ENCODE data around the gene CHRM1.
"Not testable (repeated sequence)": the region's sequence is repeated elsewhere in the genome, so short reads cannot be mapped to it uniquely, and the experiment has no call there.

Gene CHRM1, protein sequence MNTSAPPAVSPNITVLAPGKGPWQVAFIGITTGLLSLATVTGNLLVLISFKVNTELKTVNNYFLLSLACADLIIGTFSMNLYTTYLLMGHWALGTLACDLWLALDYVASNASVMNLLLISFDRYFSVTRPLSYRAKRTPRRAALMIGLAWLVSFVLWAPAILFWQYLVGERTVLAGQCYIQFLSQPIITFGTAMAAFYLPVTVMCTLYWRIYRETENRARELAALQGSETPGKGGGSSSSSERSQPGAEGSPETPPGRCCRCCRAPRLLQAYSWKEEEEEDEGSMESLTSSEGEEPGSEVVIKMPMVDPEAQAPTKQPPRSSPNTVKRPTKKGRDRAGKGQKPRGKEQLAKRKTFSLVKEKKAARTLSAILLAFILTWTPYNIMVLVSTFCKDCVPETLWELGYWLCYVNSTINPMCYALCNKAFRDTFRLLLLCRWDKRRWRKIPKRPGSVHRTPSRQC

DNA sequence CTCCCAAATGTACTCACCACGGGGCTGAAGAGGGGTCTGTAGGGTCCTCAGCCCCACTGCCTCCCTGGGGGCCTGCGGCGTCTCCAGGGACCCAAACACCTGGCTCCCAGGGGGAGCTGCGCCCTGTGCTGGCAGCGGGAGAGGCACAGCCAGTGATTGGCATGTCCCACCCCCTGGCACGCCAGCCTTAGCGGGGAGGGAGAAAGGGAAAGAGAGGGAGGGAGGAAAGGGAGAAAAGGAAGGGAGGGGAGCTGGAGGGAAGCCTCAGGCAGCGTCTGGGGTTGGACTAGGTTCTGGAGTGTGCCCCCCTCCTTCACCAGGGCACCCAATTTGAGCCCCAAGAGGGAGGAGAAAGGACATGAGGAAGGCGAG, at the start of gene CHRM1:
Gene CHRM1 (minus strand): TSS at position 163 of the 372 bp plus-strand sequence. CDS start 10,263 bp downstream, outside the sequence.
- no peak for DNase-seq

DNA sequence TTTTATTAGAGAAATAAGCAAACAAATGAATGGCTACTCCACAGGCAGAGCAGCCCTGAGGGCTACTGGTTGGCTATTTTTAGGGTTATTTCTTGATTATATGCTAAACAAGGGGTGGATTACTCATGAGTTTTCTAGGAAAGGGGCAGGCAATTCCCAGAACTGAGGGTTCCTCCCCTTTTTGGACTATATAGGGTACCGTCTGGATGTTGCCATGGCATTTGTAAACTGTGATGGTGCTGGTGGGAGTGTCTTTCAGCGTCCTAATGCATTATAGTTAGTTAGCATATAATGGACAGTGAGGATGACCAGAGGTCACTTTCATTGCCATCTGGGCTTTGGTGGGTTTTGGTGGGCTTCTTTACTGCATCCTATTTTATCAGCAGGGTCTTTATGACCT, 44.4 kb upstream of the CHRM1 start:
- DNase-seq = no peak

DNA sequence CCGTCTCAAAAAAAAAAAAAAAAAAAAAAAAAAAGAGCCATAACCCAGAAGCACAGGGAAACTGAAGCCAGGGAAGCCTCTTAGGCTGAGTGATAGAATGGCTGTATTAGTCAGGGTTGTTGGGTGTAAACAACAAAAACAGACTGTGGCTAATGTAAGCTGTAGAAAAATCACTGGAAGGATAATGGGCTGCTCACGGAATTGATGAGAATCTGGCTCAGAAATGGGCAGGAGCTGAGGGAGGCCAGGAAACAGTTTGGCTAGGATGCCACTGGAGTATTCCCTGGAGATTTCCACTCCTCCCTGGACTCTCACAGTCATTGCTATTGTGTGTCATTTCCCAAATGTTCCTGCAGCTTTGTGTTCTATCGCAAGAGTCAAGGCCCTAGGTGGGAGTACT, 41.2 kb upstream of the CHRM1 start:
- DNase-seq = no peak

DNA sequence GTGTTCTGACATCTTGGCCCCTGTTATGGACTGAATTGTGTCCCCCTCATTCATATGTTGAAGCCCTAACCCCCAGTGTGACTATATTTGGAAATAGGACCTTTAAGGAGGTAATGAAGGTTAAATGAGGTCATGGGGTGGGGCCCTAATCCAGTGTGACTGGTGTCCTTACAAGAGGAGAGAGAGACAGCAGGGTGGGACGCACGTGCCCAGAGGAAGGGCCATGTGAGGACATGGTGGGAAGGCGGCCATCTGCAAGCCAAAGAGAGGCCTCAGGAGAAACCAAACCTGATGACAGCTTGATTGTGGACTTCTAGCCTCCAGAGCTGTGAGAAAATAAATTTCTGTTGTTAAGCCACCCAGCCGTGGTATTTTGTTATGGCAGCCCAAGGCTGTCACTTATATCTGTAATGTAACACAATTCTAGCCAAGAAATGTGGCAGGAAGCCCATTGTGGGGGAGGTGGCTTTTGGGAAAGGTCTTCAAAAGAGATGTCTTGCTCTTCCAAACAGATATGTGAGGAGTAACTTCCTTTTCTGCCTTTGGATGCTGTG, 39.9 kb upstream of the CHRM1 start:
- DNase-seq = no peak

DNA sequence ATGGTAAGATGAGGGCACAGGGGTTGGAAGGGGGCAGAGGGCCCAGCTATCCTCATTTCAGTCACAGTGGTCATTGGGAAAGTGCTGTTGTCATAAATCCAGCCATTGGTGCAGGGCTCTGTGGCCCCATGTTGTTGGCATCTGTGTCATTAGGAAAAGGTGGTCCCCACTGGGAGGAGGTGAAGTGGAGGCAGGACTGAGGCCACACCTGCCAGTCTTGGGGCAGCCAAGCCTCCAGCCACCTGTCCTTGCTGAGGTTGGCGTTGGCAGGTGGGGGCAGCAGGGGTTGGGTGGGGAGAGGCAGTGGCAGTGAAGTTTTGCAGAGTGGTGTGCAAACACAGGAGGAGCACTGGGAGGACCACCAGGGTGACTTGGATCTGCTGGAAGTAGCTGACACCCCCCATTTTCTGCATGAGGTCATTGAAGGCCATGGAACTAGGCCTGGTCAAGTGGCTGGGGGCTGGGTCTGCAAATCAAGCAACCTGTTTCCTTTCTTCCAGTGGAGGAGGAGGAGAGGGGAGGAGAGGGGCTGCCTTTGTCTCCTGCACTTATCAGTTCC, 38.3 kb upstream of the CHRM1 start:
- no peak for DNase-seq

DNA sequence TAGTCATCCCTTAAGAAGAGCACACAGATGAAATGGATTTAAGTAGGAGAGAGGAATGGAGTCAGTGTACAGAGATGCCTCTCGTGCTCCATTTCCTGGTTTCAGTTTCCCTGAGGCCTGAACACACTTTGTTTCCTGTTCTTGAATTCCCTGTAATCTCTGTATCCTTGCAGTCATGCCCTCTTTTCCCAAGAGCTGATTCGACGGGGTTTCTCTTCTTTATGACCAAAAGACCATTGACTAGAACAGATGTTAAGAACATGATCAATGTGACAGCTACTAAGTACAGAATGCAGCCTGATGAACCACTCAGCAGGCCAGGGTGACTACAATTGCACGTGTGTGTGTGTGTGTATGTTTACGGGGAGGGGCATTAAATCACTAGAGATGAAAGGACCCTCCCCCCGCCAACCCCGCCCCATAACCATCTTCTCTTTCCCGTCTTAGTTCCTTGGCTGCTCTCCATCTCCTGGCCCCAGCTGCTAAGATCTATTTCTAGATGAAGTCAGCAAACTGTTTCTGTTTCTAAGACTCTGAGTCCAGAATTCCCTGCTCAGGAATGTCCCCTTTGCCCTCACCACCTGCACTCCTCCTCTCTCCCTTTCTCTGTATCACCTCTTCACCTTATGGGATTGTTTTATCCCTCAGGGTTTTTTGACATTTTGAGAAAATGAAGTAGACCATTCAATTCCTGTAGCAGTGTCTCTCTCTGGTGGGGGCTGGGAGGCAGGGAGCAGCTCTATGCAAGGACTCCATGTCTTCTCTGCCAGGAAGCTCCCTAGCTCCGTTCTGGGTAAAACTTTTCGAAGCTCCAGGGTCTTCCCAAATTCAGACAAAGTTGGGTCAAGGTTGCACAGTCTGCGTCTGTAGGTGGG, 37.6 kb upstream of the CHRM1 start:
- DNase-seq = no peak

DNA sequence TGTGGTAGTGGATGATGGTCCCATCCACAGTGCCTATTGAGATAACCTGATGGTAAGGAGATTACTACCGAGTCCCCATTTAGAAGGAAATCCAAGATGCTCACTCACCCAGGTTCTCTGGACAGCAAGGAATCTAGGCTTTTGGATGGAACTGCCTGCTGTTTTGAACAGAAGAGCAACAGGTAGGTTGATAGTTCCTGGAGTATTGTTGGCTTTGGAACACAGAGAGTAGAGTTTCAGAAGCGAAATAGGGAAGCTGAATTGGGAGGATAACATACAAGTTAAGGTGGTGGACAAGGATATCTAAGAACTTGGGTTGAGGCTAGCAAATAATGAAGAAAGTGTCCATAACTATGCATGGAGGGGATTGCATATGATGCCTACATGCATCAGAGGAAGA, 36.0 kb upstream of the CHRM1 start:
- DNase-seq = no peak

DNA sequence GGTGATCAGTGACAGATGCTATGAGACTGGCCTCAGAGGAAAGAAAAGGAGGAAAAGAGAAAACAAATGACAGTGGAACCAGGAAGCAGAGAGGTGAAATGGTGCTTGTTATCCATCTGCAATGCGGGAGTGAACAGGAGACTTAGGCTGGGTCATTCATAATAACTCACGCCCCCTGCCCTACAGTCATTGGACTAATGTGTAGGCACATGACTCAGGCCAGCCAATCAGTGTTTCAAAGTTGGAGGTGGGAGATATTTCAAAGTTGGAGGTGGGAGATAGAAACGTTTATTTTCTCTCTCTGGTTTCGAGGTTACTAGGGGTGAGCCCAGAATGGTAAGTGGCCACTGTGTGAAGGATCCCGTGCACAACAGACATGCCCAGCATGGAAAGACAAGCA, 33.3 kb upstream of the CHRM1 start:
- DNase-seq = no peak

DNA sequence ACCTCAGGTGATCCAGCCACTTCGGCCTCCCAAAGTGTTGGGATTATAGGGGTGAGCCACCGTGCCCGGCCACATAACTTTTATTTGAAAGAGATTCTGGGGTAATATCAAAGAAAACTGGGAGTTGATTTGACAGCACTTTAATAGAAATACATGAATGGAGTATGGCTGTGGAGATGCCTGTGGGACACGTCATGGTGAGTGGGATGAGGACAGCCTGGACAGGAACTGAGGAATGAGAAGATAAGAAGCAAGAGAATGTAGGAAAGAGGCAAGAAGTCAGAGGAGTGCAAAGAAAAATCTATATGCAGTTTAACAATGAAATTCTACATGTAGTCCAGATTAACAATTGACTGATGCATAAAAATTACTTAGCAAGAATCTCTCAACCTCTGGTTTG, 32.6 kb upstream of the CHRM1 start:
- DNase-seq = no peak

DNA sequence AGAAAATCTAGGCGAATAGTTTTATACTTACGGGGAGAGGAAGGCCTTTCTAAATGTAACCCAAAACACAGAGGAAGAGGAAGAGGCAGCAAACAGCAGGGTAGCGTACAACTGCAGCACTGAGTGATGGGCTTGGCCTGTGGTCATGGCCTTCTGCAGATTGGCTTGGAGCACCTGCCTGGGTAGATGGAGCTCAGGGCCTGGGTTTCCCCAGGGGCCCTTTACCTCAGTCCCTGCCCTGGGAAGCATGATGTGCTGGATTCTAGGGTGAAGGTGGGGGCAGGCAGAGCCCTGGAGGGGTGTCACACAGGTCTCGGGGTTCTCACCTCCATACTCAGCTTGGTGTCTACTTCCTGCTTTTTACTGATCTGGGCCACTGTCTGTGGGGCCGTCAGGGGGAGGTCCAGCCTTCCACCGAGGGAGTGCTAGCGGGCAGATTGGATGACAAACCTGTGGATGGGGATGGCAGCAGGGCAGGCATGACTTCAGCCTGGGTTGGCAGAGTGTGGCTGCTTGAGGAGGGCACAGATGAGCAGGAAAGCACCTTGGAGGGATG, 27.7 kb upstream of the CHRM1 start:
- no peak for DNase-seq

DNA sequence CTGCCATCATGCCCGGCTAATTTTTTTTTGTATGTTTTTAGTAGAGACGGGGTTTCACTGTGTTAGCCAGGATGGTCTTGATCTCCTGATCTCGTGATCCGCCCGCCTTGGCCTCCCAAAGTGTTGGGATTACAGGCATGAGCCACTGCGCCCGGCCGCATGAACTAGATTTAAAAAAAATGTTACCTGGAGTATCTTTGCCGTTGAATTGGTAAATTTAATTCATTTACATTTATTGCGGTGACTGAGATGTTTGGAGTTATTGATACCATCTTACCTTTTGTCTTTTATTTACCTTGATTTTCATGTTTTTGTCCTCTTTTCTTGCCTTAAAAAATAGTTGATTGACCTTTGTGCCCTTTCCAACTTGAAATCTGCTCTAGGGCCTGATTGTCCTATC, 24.4 kb upstream of the CHRM1 start:
- DNase-seq = not testable (repeated sequence)

DNA sequence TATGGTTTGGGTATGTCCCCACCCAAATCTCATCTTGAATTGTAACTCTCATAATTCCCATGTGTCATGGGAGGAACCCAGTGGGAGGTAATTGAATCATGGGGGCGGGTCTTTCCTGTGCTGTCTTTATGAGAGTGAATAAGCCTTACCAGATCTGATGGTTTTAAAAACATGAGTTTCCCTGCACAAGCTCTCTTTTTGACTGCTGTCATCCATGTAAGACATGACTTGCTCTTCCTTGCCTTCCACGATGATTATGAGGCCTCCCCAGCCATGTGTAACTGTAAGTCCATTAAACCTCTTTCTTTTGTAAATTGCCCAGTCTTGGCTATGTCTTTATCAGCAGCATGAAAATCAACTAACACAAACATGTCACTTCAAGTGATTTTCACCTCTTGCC, 16.4 kb upstream of the CHRM1 start:
- DNase-seq = not testable (repeated sequence)

DNA sequence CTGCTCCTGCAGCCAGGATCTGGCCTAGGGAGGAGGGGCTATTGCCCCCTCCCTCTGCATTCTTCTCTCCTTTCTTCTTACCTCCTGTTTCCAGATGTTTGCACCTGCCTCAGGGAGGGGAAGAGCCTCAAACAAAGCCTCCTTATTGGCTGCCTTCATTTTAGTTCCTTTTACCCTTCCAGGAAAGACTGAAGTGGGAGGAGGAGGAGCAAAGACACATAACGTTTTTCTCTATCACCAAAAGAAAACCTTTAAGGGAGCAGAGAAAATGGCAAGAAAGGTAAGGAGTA, 13.3 kb upstream of the CHRM1 start:
- no peak for DNase-seq

DNA sequence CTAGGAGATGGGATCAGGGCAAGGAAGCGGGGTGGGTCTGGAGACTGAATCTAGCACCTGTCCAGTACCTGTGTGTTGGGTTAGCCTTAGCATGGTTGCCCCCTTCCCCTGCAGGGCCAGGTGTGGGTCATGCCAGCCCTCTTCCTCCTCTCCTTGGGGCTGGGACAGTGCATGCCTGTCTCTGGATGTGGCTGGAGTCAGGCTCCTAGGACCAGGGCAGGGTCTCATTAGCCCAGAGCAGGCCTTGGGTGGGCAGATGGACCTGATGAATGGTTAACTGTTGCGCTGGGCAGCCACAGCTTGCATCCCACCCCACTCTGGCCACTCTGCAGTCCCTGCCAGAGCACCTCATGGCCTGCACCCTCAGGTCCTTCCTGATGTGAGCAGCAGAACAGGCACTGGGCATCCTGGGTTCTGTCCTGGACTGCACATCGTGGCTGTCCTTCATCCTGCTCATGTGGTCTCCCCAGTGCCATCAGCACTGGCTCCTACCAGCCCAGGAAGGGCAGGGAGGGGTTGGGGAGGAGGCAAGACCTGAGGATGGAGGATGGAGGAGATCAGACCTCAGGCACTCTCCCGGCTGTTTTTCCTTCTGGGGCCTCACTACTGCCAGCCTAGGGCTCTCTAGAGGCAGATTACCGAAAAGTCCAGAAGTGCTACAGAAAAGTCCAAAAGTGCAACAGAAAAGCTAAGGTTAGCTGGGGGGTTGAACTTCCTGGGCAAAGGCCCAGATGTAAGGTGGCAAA, 12.8 kb upstream of the CHRM1 start:
- no peak for DNase-seq

DNA sequence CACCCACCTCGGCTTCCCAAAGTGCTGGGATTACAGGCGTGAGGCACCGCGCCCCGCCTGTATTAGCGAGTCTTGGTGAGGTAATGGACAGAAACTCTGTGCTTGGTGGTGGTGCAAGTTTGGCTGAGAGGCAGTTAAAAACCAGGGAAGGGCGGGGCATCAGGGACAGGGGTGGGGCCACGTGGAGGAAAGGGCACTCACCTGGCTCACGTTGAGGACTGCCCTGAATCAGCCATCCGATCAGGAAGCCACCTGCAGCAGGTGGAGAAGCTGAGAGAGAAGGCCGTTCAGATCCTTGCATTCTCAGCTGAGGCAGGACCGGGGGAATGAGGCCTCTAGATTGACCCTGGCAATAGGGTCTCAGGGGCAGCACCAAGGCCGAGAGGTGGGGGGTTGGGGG, 12.1 kb upstream of the CHRM1 start:
- DNase-seq = no peak

DNA sequence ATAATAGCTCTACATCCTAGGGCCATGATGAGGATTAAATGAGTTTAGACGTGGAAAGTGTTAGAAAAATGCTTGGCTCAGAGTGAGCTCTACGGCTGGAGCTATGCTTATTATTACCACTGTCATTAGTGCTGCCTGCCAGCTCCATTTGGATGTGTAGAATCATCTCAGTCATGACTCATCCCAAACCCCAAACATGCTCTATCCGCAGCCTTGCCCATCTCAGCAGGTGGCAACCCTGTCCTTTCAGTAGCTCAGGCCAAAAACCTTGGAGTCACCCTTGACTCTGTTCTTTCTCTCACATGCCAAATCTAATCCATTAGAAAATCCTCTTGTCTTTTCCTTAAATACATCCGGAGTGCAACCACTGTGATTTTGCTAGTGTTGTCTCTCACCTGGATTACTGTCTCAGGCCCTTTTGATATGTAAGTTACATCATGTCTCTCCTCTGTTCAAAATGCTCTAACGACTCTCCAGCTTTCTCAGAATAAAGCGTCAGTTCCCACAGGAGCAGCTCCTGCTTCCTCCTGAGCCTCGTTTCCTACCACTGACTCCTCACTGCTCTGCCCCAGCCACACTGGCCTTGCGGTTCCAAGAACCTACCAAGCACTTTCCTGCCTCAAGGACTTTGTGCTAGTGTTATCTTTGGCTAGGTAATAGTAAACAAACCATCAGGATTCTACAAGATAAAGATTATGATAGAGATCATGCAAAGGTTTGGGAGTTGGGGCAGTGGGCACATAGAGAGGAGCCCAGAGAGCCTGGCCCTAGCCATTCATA, 10.5 kb upstream of the CHRM1 start:
- no peak for DNase-seq

DNA sequence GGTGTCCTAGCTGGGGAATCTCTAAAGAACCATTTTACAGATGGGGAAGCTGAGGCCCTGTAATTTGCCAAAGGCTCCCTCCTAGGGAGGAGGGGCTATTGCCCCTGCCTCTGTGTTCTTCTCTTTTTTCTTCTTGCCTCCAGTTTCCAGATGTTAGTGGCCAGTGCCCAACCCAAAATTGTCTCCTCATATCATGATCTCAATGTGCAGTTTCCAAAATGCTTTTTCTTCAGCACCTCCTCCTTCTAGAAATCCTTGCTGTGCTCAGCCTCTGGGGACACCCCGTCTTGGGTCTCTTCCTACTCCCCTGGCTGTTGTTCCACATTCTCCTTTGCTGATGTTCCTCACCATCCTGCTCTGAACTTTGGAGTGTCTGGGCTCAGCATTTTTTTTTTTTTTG, 9.5 kb upstream of the CHRM1 start:
- no peak for DNase-seq

DNA sequence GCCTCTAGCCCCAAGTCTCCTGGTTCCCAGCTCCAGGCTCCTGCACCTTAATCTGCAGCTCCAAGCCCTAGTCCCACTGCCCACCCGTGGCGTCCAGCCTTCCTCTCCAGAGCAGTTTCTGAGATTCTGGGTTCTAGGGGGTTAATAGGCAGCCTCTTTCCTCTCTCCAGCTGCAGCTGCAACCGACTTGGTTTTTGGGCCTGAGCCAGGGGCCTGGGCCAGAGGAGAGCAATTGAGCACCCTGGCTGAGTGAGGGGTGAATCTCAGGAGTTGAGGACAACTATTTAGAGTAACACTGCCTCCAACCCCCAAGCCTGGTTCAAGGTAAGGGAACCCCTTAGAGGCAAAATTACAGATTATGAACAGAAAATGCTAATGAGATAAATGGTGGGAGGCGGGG, 9.0 kb upstream of the CHRM1 start:
- no peak for DNase-seq

DNA sequence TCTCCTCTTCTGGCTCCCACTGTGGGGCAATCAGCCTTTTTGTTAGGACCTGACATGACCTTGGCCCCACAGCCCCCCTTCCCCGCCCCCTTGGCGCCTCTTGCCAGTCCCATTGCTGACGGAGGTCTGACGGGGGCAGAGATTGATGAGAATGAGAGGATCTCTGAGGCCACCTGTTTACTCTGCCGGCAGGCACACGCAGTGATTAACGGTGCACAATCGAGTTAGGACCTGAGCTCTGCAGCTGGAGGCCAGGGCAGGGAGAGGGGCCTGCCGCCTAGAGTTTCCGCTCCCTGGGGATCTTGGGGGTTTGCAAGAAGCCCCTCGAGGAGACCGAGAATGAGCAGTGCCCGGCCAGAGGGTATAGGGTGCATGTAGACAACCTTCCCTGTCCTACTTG, 6.8 kb upstream of the CHRM1 start:
- DNase-seq = no peak

DNA sequence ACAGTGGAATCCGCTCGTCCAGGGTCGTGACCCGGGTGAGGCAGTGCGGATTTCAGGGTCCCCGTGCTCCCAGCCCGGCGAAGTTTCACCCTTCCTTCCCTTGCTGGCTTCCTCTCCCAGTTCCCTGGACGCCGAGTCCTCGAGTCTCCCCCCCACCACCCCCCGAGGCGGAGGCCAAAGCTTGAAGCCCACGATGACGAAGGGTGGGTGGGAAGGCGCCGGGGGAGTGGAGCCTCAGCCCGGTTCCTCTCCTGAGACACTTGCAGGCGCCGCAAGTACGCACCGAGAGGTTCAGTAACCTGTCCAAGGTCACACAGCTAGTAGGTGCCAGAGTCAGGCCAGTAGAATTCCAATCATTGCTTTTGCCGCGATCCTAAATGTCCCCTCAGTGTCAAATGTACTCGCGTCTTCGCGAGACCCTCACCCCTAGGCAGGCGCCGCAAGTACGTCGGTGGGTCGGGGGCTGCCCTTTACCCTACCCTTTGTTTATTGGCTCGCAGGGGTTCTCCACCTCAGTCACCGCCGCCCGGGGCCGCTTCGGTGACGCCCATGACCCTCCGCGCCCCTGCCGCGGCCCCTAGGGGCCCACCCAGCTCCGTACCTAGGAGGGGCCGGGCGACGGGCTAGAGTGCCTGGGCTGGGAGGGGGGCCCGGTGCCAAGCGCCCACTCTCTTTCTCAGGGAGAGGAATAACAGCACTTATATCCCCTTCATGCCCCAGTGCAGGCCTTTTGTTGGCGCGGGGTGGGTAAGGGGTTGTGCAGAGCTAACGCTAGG, 5.7 kb upstream of the CHRM1 start:
- no peak for DNase-seq
